PFSK-1 (cell line): ENCODE data around the gene MOV10L1.

Experiments used
- FOXP2 ChIP-seq: optimal IDR thresholded peaks from 2 replicates; pipeline ENCODE3; 2011; ENCODE audit warnings: borderline replicate concordance, control low read depth, inconsistent platforms; ENCODE audit not compliant: insufficient read depth; ENCODE audit errors: extremely low read length, extremely low read depth
- POLR2AphosphoS5 ChIP-seq: IDR thresholded peaks from 2 replicates; pipeline ENCODE4 v1.6.1; 2012; ENCODE audit warnings: low read depth, mild to moderate bottlenecking, control low read depth, low read length, moderate library complexity
- SIN3A ChIP-seq: IDR thresholded peaks from 2 replicates; pipeline ENCODE4 v1.6.1; 2012; ENCODE audit warnings: mild to moderate bottlenecking, low read length, moderate library complexity, borderline replicate concordance; ENCODE audit not compliant: insufficient read depth
- TAF1 ChIP-seq: IDR thresholded peaks from 2 replicates; pipeline ENCODE4 v1.6.1; 2012; ENCODE audit warnings: low read length, control low read depth, borderline replicate concordance; ENCODE audit not compliant: insufficient read depth
- TF ChIP-seq, protein P1 (sequence below), 2 experiments: IDR thresholded peaks; 2 replicates each; pipeline versions ENCODE4 v1.6.1 to v1.8.0; 2011 to 2012; ENCODE audit warnings: low read depth in 2 of 2, low read length in 2 of 2, control low read depth in 1 of 2, inconsistent platforms in 1 of 2, mild to moderate bottlenecking in 1 of 2, moderate library complexity in 1 of 2; ENCODE audit not compliant: insufficient read depth in 1 of 2

Gene MOV10L1

GRCh38 chr22:50102946-50103345, 13.1 kb downstream of the MOV10L1 start:
- TF ChIP-seq TAF1 (no peak), POLR2AphosphoS5 (no peak), FOXP2 (no peak), SIN3A (no peak)
- TF ChIP-seq, protein P1, sequence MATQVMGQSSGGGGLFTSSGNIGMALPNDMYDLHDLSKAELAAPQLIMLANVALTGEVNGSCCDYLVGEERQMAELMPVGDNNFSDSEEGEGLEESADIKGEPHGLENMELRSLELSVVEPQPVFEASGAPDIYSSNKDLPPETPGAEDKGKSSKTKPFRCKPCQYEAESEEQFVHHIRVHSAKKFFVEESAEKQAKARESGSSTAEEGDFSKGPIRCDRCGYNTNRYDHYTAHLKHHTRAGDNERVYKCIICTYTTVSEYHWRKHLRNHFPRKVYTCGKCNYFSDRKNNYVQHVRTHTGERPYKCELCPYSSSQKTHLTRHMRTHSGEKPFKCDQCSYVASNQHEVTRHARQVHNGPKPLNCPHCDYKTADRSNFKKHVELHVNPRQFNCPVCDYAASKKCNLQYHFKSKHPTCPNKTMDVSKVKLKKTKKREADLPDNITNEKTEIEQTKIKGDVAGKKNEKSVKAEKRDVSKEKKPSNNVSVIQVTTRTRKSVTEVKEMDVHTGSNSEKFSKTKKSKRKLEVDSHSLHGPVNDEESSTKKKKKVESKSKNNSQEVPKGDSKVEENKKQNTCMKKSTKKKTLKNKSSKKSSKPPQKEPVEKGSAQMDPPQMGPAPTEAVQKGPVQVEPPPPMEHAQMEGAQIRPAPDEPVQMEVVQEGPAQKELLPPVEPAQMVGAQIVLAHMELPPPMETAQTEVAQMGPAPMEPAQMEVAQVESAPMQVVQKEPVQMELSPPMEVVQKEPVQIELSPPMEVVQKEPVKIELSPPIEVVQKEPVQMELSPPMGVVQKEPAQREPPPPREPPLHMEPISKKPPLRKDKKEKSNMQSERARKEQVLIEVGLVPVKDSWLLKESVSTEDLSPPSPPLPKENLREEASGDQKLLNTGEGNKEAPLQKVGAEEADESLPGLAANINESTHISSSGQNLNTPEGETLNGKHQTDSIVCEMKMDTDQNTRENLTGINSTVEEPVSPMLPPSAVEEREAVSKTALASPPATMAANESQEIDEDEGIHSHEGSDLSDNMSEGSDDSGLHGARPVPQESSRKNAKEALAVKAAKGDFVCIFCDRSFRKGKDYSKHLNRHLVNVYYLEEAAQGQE (IDR thresholded peaks at IDR 0.05; ENCODE audit: insufficient read depth in 1 of 2, low read depth in 2 of 2, low read length in 2 of 2) = no peak

GRCh38 chr22:50104141-50104544, 14.3 kb downstream of the MOV10L1 start:
- no peak for TF ChIP-seq TAF1
- TF ChIP-seq, protein P1 (IDR thresholded peaks at IDR 0.05; ENCODE audit: insufficient read depth in 1 of 2, low read depth in 2 of 2, low read length in 2 of 2) = no peak
- TF ChIP-seq POLR2AphosphoS5 = no peak
- no peak for TF ChIP-seq SIN3A
- TF ChIP-seq FOXP2 = no peak

DNA sequence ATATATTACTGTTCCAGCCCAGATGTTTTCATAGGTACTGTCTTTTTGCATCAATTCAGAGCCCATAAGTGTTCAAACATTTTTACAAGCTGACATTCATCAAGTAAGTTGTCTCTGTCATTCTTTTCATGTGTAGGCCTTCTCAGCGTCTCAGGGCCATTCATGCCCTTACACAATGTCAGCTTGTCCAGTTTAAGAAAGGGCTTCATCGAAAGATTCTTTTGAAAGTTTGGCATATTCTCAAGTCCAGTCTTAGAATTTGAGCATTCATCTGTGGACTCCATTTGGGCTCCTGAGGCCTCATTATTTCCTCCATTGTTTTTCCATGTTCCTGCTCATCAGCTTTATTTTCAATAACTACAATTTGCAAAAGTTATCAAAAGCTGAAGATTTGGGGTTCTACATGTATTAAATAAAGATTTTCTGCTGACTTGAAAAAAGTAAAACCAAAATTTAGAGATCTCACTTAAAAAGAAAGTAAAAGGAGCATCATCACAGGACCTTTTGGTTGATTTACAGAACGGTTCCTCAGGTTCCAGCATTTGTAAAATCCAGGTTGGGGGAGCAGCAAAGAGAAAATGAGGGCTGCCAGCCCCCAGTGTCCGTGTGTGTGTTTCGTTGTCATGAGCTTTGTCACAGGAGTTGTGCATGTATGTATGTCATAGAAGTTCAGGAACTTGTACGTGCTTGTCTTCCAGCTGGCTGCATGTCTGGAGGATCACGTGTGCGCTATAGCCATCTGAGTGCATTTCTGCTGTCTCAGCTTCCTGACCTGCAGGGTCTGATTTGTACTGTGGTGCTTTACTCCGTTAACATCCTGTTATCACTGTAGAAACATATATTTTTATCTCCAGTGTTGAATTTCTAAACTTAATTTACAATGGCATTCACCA, 15.6 kb downstream of the MOV10L1 start:
- TF ChIP-seq TAF1 (no peak), POLR2AphosphoS5 (no peak)

DNA sequence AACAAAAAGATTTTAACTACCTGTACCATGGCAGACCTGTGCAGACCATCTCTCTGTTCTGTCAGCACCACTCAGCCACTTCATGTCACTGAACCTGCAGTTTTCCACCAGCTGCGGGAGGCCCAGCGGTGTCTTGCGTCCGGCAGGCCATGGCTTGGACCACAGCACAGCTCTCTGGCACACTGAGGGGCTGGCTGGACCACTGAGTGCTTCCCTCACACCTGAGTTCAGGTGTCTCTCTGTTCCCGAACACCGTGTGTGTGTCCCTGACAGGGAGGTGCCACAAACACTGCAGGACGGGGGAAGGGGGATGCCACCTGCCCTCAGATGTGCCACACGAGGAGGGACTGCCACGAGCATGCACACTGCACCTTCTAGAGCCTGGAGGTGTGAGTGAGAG, 17.7 kb downstream of the MOV10L1 start:
- TF ChIP-seq TAF1 (no peak), FOXP2 (no peak), POLR2AphosphoS5 (no peak), SIN3A (no peak)
- TF ChIP-seq, protein P1 (IDR thresholded peaks at IDR 0.05; ENCODE audit: insufficient read depth in 1 of 2, low read depth in 2 of 2, low read length in 2 of 2) = no peak

DNA sequence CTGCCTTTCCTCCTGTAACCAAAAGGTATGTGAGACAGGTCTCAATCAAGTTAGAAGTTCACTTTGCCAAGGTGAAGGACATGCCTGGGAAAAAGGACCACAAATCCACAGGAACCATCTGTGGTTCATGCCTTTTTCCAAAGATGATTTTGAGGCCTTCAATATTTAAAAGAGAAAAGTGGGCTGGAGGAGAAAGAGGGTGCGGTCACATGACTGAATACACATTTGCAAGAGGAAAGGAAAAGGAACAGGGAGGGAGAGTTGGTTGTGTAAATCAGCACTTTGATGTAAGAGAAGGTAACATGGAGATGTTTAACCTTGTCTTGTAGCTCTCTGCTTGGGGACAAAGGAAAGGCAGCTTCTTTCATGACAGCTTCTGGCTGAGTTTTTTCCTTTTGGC, 21.2 kb downstream of the MOV10L1 start:
- TF ChIP-seq FOXP2 (no peak), SIN3A (no peak), POLR2AphosphoS5 (no peak), TAF1 (no peak)
- TF ChIP-seq, protein P1 (IDR thresholded peaks at IDR 0.05; ENCODE audit: insufficient read depth in 1 of 2, low read depth in 2 of 2, low read length in 2 of 2) = no peak
